KOPT-K1 (cell line): Measurements from ENCODE around the gene DISC1.
"Not testable (repeated sequence)": the region's sequence is repeated elsewhere in the genome, so short reads cannot be mapped to it uniquely, and the experiment has no call there.

Experiments
- H3K27ac ChIP-seq: fragments of 200-600 bp; sonication (generic); 2 replicates; pipeline ENCODE4 v1.5.1; 2016; ENCODE audit warnings: antibody characterized with exemption, mild to moderate bottlenecking, low read depth, low read length; ENCODE audit not compliant: poor library complexity, severe bottlenecking
- H3K36me3 ChIP-seq: fragments of 200-600 bp; sonication (generic); 2 replicates; pipeline ENCODE4 v1.5.1; 2017; ENCODE audit warnings: antibody characterized with exemption, mild to moderate bottlenecking, low read length, moderate library complexity; ENCODE audit not compliant: insufficient read depth
- H3K9me3 ChIP-seq: fragments of 200-600 bp; sonication (generic); 2 replicates; pipeline ENCODE4 v1.5.1; 2017; ENCODE audit warnings: antibody characterized with exemption, low read length, mild to moderate bottlenecking; ENCODE audit not compliant: insufficient read depth, poor library complexity, severe bottlenecking

The DISC1 gene

GRCh38 chr1:231641444-231641843, 14.9 kb downstream of the DISC1 start:
- H3K9me3 ChIP-seq, H3K36me3 ChIP-seq, H3K27ac ChIP-seq: not testable (repeated sequence)

- H3K36me3 ChIP-seq, H3K9me3 ChIP-seq, H3K27ac ChIP-seq: not testable (repeated sequence)
These were observed 15.5 kb downstream of the DISC1 start for GRCh38 chr1:231642061-231642460.

GRCh38 chr1:231642618-231643017, 16.0 kb downstream of the DISC1 start:
- Histone ChIP-seq H3K27ac (no peak overlapping the region), H3K9me3 (no peaks in the 10 kb centered on the region), H3K36me3 (no peaks in the 10 kb centered on the region)

GRCh38 chr1:231643071-231643934, 16.7 kb downstream of the DISC1 start:
- no peak overlapping the region for H3K27ac ChIP-seq
- no peaks in the 10 kb centered on the region for H3K36me3 ChIP-seq
- H3K9me3 ChIP-seq, result no peaks in the 10 kb centered on the region

GRCh38 chr1:231643935-231644237, 17.3 kb downstream of the DISC1 start:
- no peak overlapping the region for H3K27ac ChIP-seq
- H3K36me3 ChIP-seq, result no peaks in the 10 kb centered on the region
- no peaks in the 10 kb centered on the region for H3K9me3 ChIP-seq

GRCh38 chr1:231645634-231646033, 19.0 kb downstream of the DISC1 start:
- not testable (repeated sequence) for H3K27ac ChIP-seq, H3K9me3 ChIP-seq, H3K36me3 ChIP-seq

- H3K36me3 ChIP-seq, H3K27ac ChIP-seq, H3K9me3 ChIP-seq: not testable (repeated sequence)
These were observed 19.6 kb downstream of the DISC1 start for GRCh38 chr1:231646165-231646564.

- H3K9me3 ChIP-seq, H3K27ac ChIP-seq, H3K36me3 ChIP-seq: not testable (repeated sequence)
These were observed 25.2 kb downstream of the DISC1 start for GRCh38 chr1:231651621-231652260.

- H3K27ac ChIP-seq, result no peak overlapping the region
- no peaks in the 10 kb centered on the region for H3K9me3 ChIP-seq
- H3K36me3 ChIP-seq, result no peaks in the 10 kb centered on the region
These were observed 27.0 kb downstream of the DISC1 start for GRCh38 chr1:231653632-231654031.

- Histone ChIP-seq H3K36me3 (no peaks in the 10 kb centered on the region), H3K27ac (no peak overlapping the region), H3K9me3 (no peaks in the 10 kb centered on the region)
These were observed 30.2 kb downstream of the DISC1 start for GRCh38 chr1:231656741-231657140.

- H3K27ac ChIP-seq, H3K9me3 ChIP-seq, H3K36me3 ChIP-seq: not testable (repeated sequence)
These were observed 31.6 kb downstream of the DISC1 start for GRCh38 chr1:231658223-231658622.

GRCh38 chr1:231660198-231660597, 33.6 kb downstream of the DISC1 start:
- no peaks in the 10 kb centered on the region for H3K36me3 ChIP-seq
- H3K9me3 ChIP-seq, result no peaks in the 10 kb centered on the region
- no peak overlapping the region for H3K27ac ChIP-seq

- H3K27ac ChIP-seq, result no peak overlapping the region
- no peaks in the 10 kb centered on the region for H3K36me3 ChIP-seq
- H3K9me3 ChIP-seq, result no peaks in the 10 kb centered on the region
These were observed 36.7 kb downstream of the DISC1 start for GRCh38 chr1:231663211-231663792.

- Histone ChIP-seq H3K9me3 (peaks cover 8% of the 10 kb centered on the region), H3K27ac (no peak overlapping the region), H3K36me3 (no peaks in the 10 kb centered on the region)
These were observed 38.5 kb downstream of the DISC1 start for GRCh38 chr1:231665101-231665500.

- Histone ChIP-seq H3K36me3 (no peaks in the 10 kb centered on the region), H3K9me3 (peaks cover 14% of the 10 kb centered on the region), H3K27ac (no peak overlapping the region)
These were observed 39.1 kb downstream of the DISC1 start for GRCh38 chr1:231665726-231666125.
